Testis (tissue), 2 donors: ENCODE measurements around the gene ACSS3.

ENCODE experiments used
- POLR2A ChIP-seq: fragments of 450-650 bp; IDR thresholded peaks from one replicate; pipeline ENCODE4 v1.6.1; 2017; ENCODE audit warnings: antibody characterized with exemption, mild to moderate bottlenecking, moderate library complexity
- TF ChIP-seq, protein P1 (sequence below), 3 experiments: fragments of 450-650 bp in 2 of 3; fragments of 200-600 bp in 1 of 3; sonication (generic) in 1 of 3; IDR thresholded peaks; one replicate each; pipeline ENCODE4 v1.5.1; 2016 to 2019; ENCODE audit warnings: antibody characterized with exemption in 3 of 3, mild to moderate bottlenecking in 2 of 3, moderate library complexity in 1 of 3

DNA sequence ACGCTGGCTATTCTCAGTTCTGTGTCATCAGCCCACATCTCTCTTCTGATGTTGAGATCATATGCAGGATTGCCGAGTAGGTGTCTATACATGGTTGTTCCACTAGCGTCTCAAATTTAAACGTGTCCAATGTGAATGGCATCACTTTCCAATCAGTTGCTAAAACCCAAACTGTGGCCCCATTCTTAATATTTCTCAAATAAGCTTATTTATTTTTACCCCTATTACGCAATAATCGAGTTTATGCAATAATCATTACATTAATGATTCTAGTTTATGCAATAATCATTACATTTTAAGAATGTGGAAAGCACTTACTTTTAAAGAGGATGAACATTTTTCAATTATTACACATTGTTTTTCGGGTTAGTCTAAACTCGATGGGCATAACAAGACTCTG lies 47.8 kb downstream of the ACSS3 start:
- TF ChIP-seq, protein P1, sequence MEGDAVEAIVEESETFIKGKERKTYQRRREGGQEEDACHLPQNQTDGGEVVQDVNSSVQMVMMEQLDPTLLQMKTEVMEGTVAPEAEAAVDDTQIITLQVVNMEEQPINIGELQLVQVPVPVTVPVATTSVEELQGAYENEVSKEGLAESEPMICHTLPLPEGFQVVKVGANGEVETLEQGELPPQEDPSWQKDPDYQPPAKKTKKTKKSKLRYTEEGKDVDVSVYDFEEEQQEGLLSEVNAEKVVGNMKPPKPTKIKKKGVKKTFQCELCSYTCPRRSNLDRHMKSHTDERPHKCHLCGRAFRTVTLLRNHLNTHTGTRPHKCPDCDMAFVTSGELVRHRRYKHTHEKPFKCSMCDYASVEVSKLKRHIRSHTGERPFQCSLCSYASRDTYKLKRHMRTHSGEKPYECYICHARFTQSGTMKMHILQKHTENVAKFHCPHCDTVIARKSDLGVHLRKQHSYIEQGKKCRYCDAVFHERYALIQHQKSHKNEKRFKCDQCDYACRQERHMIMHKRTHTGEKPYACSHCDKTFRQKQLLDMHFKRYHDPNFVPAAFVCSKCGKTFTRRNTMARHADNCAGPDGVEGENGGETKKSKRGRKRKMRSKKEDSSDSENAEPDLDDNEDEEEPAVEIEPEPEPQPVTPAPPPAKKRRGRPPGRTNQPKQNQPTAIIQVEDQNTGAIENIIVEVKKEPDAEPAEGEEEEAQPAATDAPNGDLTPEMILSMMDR (IDR thresholded peaks at IDR 0.05), result no peak
- TF ChIP-seq POLR2A, result no peak
